Endodermal cell (in vitro differentiated cells): Measurements from ENCODE around the gene PAXX. TPM values are rescaled to one million over a fixed set of nuclear protein-coding genes. Genes with fewer than 3 reads are reported as not detected.
A peak's percentile ranks its signal among the peaks of the same experiment; 100 is the strongest.

Source experiments
- DNase-seq: peaks from one replicate; pipeline ENCODE4 v3.0.0-alpha.2; 2017
- H3K27ac ChIP-seq: 2 replicates; pipeline ENCODE4 v1.5.1; 2013; ENCODE audit warnings: mild to moderate bottlenecking, low read depth, low read length, moderate library complexity
- H3K27me3 ChIP-seq: 2 replicates; pipeline ENCODE4 v1.6.1; 2013; ENCODE audit warnings: mild to moderate bottlenecking, low read length, moderate library complexity; ENCODE audit not compliant: insufficient read depth, control insufficient read depth, poor library complexity, severe bottlenecking
- H3K36me3 ChIP-seq: 2 replicates; pipeline ENCODE4 v1.7.0; 2013; ENCODE audit warnings: mild to moderate bottlenecking, low read length, moderate library complexity; ENCODE audit not compliant: control insufficient read depth, insufficient read depth
- H3K4me1 ChIP-seq: one replicate; pipeline ENCODE4 v1.7.0; 2013; ENCODE audit warnings: low read length; ENCODE audit not compliant: control insufficient read depth, insufficient read depth
- H3K4me3 ChIP-seq: 2 replicates; pipeline ENCODE4 v1.5.1; 2013; ENCODE audit warnings: mild to moderate bottlenecking, low read length, moderate library complexity
- H3K9ac ChIP-seq: 2 replicates; pipeline ENCODE4 v1.6.1; 2013; ENCODE audit warnings: mild to moderate bottlenecking, low read length, moderate library complexity; ENCODE audit not compliant: poor library complexity, severe bottlenecking; ENCODE audit errors: extremely low read depth
- H3K9me3 ChIP-seq: 2 replicates; pipeline ENCODE4 v1.6.1; 2013; ENCODE audit warnings: mild to moderate bottlenecking, low read length, moderate library complexity; ENCODE audit not compliant: control insufficient read depth
- H3K27ac Mint-ChIP-seq: 2 replicates; pipeline ENCODE4 v1.8.0; 2020; ENCODE audit warnings: mixed read lengths
- H3K27me3 Mint-ChIP-seq: 2 replicates; pipeline ENCODE4 v1.8.0; 2021; ENCODE audit warnings: mild to moderate bottlenecking, mixed read lengths; ENCODE audit not compliant: insufficient read depth
- H3K36me3 Mint-ChIP-seq: 2 replicates; pipeline ENCODE4 v1.8.0; 2020; ENCODE audit warnings: low read depth, mixed read lengths
- H3K4me1 Mint-ChIP-seq: 2 replicates; pipeline ENCODE4 v1.8.0; 2020; ENCODE audit warnings: mixed read lengths
- H3K4me3 Mint-ChIP-seq: 2 replicates; pipeline ENCODE4 v1.8.0; 2020; ENCODE audit warnings: mild to moderate bottlenecking, moderate library complexity, mixed read lengths
- H3K9me3 Mint-ChIP-seq: 2 replicates; pipeline ENCODE4 v1.8.0; 2020; ENCODE audit warnings: mild to moderate bottlenecking, mixed read lengths
- WGBS, 2 experiments: methylation state at CpG; one replicate each; pipeline versions ENCODE4 v1.1.5 to v1.1.7; 2013; ENCODE audit warnings: missing lambda C conversion rate in 2 of 2, mixed read lengths in 1 of 2; ENCODE audit not compliant: insufficient coverage in 1 of 2, insufficient read length in 1 of 2; 5-methylcytosine and 5-hydroxymethylcytosine counted together
- total RNA-seq, 2 donors: library from RNA; stranded (reverse); fragmentation: NEBNext Ultra II Directional in 1 of 2; extraction: Animal tissue kit (Norgen Biotek cat#: 25700) in 1 of 2; gene quantifications; 2 replicates in 1 of 2; 3 replicates in 1 of 2; pipeline ENCODE4 v1.2.1, GENCODE V29; 2021
- TF ChIP-seq, protein P1 (sequence below): fragments of 200-600 bp; sonication (generic); conservative IDR thresholded peaks from 2 replicates; pipeline ENCODE4 v1.5.0; 2021; ENCODE audit warnings: antibody characterized with exemption, mild to moderate bottlenecking

PAXX gene
- total RNA-seq, 2 donors from 2014 or later = 58.3 to 66.7 TPM

DNA sequence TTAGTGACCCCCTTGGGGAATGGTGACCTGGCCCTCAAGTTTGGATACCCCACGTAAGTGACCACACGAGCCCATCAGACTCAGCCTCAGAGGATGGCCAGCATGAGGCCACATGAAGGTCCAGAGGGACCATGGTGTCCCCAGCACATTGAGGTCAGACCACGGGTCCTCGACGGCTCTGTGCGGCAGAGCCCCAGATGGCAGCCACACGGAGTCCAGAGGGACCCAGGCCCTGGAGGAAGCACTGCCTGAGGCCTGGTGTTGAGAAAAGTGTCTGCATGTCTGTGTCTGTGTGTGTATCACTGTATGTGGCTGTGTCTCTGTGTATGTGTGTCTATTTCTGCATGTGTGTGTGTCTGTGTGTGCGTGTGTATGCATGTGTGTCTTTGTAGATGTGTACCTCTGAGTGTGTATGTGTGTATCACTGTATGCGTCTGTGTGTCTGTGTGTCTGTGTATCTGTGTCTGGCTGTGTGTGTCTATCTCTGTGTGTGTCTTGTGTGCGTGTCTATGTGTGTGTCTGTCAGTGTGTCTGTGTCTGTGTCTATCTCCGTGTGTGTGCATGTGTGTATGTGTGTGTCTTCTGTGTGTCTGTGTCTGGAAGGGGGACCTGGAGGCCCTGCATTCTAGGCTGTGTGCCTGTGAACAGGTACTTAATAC lies 8.4 kb upstream of the PAXX start:
- Histone ChIP-seq H3K4me1 (peaks cover 3% of the 10 kb centered on the region), H3K27ac (no peak overlapping the region), H3K36me3 (no peaks in the 10 kb centered on the region), H3K9me3 (no peaks in the 10 kb centered on the region), H3K9ac (no peak overlapping the region), H3K27me3 (peaks cover 12% of the 10 kb centered on the region), H3K4me3 (no peak overlapping the region)
- 85 to 90% methylated on average over 9 to 11 of the region's 11 CpGs for WGBS, 2 experiments
- Mint-ChIP-seq H3K27me3 (peaks cover 23% of the 10 kb centered on the region), H3K27ac (no peak overlapping the region), H3K9me3 (no peaks in the 10 kb centered on the region), H3K4me1 (peaks cover 9% of the 10 kb centered on the region), H3K36me3 (no peaks in the 10 kb centered on the region), H3K4me3 (no peak overlapping the region)
- no peak for DNase-seq
- TF ChIP-seq, protein P1, sequence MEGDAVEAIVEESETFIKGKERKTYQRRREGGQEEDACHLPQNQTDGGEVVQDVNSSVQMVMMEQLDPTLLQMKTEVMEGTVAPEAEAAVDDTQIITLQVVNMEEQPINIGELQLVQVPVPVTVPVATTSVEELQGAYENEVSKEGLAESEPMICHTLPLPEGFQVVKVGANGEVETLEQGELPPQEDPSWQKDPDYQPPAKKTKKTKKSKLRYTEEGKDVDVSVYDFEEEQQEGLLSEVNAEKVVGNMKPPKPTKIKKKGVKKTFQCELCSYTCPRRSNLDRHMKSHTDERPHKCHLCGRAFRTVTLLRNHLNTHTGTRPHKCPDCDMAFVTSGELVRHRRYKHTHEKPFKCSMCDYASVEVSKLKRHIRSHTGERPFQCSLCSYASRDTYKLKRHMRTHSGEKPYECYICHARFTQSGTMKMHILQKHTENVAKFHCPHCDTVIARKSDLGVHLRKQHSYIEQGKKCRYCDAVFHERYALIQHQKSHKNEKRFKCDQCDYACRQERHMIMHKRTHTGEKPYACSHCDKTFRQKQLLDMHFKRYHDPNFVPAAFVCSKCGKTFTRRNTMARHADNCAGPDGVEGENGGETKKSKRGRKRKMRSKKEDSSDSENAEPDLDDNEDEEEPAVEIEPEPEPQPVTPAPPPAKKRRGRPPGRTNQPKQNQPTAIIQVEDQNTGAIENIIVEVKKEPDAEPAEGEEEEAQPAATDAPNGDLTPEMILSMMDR = no peak

DNA sequence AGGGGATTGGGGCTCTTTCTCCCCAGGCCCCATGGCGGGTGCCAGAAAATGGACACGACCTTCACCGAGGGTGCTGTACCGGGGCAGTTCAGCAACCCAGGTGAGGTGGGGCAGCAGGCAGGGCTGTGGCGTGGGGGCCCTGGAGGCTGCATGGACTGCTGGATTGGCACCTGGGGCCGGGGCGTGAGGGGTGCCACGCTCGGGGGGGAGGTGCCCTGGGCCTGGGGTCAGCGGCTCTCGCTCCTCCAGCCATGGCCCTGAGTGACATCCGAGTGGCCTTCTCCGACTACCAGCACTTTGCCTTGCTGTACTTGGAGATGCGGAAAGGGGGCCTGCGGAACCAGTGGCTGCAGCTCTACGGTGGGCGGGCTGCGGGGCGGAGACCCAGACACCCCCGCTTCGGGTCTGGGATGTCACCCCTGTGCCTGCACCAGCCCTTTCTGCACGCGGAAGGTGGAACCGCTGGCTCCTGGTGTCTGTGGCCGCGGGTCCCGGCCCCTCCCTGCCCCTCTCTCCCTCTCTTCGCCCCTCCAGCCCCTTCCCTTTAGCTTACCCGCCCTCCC lies 7.7 kb upstream of the PAXX start:
- TF ChIP-seq, protein P1 = no peak
- no peak overlapping the region for H3K27ac ChIP-seq
- Mint-ChIP-seq H3K9me3 (no peaks in the 10 kb centered on the region), H3K4me1 (peaks cover 11% of the 10 kb centered on the region), H3K27me3 (peaks cover 23% of the 10 kb centered on the region), H3K27ac (no peak overlapping the region), H3K4me3 (peak overlapping the region; percentile 19), H3K36me3 (no peaks in the 10 kb centered on the region)
- no peaks in the 10 kb centered on the region for H3K36me3 ChIP-seq
- no peak overlapping the region for H3K9ac ChIP-seq
- peak; percentile 70 for DNase-seq
- H3K4me1 ChIP-seq = peaks cover 3% of the 10 kb centered on the region
- WGBS, 2 experiments = 78 to 85% methylated on average over 22 to 29 of the region's 29 CpGs
- H3K4me3 ChIP-seq = no peak overlapping the region
- no peaks in the 10 kb centered on the region for H3K9me3 ChIP-seq
- H3K27me3 ChIP-seq = peaks cover 12% of the 10 kb centered on the region

DNA sequence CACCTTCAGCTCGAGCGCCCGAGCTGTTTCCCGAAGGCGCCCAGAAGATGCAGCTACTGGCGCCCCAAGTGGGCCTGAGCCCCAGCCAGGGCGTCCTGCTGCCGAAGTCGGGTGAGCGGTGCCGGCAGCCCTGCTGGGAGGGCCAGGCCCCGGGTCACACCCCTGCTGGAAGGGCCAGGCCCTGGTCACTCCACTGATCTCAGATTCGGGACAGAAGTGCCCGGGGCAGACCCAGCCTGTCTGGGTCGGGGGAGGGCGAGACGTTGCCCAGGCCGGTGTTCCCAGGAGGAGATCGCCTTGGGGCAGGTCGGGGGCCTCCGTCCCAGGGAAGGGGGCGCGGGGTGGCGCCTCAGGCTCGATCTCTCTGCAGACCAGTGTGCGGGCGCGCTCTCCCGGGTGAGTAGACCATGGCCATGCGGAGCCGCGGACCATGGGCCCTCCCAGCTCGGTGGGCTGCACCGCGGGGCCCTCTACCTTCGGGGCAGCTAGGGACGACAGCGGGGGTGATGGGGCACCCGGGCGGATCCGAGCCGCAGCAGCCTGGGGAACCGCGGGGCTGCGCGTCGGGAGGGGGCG lies 7.1 kb upstream of the PAXX start:
- H3K27ac Mint-ChIP-seq = no peak overlapping the region
- DNase-seq = peak; percentile 74
- peaks cover 2% of the 10 kb centered on the region for H3K9me3 Mint-ChIP-seq
- peaks cover 12% of the 10 kb centered on the region for H3K4me1 Mint-ChIP-seq
- no peak overlapping the region for H3K27ac ChIP-seq
- no peaks in the 10 kb centered on the region for H3K4me1 ChIP-seq
- H3K36me3 ChIP-seq = no peaks in the 10 kb centered on the region
- TF ChIP-seq, protein P1 = no peak
- 63 to 80% methylated on average over 28 to 48 of the region's 48 CpGs for WGBS, 2 experiments
- H3K4me3 ChIP-seq = no peak overlapping the region
- no peaks in the 10 kb centered on the region for H3K9me3 ChIP-seq
- H3K27me3 Mint-ChIP-seq = peaks cover 23% of the 10 kb centered on the region
- H3K9ac ChIP-seq = no peak overlapping the region
- H3K27me3 ChIP-seq = peaks cover 12% of the 10 kb centered on the region
- peak overlapping the region; percentile 19 for H3K4me3 Mint-ChIP-seq
- no peaks in the 10 kb centered on the region for H3K36me3 Mint-ChIP-seq
